ENCODE measurements around the gene DHRS3. TPM values are rescaled to one million over a fixed set of nuclear protein-coding genes. Genes with fewer than 3 reads are reported as not detected.

DHRS3 gene
- total and polyA plus RNA-seq, 2 of the 13 experiments (the other 11 are each of a cell fraction or from before 2014, with no cell fraction given) = 48.5 to 90.5 TPM

GRCh38 chr1:12528021-12528852 lies 89.8 kb downstream of the DHRS3 start (continued):
- TF ChIP-seq, protein P1, sequence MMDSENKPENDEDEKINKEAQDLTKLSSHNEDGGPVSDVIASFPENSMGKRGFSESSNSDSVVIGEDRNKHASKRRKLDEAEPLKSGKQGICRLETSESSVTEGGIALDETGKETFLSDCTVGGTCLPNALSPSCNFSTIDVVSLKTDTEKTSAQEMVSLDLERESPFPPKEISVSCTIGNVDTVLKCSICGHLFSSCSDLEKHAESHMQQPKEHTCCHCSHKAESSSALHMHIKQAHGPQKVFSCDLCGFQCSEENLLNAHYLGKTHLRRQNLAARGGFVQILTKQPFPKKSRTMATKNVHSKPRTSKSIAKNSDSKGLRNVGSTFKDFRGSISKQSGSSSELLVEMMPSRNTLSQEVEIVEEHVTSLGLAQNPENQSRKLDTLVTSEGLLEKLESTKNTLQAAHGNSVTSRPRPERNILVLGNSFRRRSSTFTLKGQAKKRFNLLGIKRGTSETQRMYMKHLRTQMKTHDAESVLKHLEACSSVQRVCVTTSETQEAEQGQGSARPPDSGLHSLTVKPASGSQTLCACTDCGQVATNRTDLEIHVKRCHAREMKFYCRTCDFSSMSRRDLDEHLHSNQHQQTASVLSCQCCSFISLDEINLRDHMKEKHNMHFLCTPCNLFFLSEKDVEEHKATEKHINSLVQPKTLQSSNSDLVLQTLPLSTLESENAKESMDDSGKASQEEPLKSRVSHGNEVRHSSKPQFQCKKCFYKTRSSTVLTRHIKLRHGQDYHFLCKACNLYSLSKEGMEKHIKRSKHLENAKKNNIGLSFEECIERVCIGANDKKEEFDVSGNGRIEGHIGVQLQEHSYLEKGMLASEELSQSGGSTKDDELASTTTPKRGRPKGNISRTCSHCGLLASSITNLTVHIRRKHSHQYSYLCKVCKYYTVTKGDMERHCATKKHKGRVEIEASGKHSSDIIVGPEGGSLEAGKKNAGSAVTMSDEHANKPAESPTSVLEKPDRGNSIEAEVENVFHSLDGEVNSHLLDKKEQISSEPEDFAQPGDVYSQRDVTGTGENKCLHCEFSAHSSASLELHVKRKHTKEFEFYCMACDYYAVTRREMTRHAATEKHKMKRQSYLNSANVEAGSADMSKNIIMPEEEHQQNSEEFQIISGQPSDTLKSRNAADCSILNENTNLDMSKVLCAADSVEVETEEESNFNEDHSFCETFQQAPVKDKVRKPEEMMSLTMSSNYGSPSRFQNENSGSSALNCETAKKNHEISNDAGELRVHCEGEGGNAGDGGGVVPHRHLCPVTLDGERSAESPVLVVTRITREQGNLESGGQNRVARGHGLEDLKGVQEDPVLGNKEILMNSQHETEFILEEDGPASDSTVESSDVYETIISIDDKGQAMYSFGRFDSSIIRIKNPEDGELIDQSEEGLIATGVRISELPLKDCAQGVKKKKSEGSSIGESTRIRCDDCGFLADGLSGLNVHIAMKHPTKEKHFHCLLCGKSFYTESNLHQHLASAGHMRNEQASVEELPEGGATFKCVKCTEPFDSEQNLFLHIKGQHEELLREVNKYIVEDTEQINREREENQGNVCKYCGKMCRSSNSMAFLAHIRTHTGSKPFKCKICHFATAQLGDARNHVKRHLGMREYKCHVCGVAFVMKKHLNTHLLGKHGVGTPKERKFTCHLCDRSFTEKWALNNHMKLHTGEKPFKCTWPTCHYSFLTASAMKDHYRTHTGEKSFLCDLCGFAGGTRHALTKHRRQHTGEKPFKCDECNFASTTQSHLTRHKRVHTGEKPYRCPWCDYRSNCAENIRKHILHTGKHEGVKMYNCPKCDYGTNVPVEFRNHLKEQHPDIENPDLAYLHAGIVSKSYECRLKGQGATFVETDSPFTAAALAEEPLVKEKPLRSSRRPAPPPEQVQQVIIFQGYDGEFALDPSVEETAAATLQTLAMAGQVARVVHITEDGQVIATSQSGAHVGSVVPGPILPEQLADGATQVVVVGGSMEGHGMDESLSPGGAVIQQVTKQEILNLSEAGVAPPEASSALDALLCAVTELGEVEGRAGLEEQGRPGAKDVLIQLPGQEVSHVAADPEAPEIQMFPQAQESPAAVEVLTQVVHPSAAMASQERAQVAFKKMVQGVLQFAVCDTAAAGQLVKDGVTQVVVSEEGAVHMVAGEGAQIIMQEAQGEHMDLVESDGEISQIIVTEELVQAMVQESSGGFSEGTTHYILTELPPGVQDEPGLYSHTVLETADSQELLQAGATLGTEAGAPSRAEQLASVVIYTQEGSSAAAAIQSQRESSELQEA (CRISPR knock-in tag; IDR thresholded peaks at IDR 0.05; ENCODE audit: not compliant biosample characterization) = no peak
- TF ChIP-seq, protein P2, sequence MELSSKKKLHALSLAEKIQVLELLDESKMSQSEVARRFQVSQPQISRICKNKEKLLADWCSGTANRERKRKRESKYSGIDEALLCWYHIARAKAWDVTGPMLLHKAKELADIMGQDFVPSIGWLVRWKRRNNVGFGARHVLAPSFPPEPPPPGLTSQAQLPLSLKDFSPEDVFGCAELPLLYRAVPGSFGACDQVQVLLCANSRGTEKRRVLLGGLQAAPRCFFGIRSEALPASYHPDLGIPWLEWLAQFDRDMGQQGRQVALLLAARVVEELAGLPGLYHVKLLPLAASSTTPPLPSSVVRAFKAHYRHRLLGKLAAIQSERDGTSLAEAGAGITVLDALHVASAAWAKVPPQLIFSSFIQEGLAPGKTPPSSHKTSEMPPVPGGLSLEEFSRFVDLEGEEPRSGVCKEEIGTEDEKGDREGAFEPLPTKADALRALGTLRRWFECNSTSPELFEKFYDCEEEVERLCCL (CRISPR knock-in tag; IDR thresholded peaks at IDR 0.05; ENCODE audit: borderline replicate concordance) = no peak; the same call in 1 of the 2 replicates
- TF ChIP-seq NCOR1 (IDR thresholded peaks at IDR 0.05; ENCODE audit: borderline replicate concordance, low read length) (peak; percentile 99), TBX2 (CRISPR knock-in tag; IDR thresholded peaks at IDR 0.05; ENCODE audit: borderline replicate concordance) (peak; percentile 91), FOSL1 (CRISPR knock-in tag; IDR thresholded peaks at IDR 0.05; ENCODE audit: borderline replicate concordance) (peak; percentile 89; the same call in 1 of the 2 replicates), GATAD2A (CRISPR knock-in tag; IDR thresholded peaks at IDR 0.05) (peak; percentile 99), HDAC2 (CRISPR knock-in tag; IDR thresholded peaks at IDR 0.05) (peak; percentile 99), ZNF468 (CRISPR knock-in tag; IDR thresholded peaks at IDR 0.05) (no peak), ZNF350 (CRISPR knock-in tag; IDR thresholded peaks at IDR 0.05; ENCODE audit: borderline replicate concordance, low read depth) (peak; percentile 85; the same call in 1 of the 2 replicates), REST (IDR thresholded peaks at IDR 0.05; ENCODE audit: borderline replicate concordance in 1 of 2, low read depth in 1 of 2, low read length in 2 of 2) (peak in 1 of 2 experiments; percentile 78; a peak in 2 of 4 replicates), ZNF224 (CRISPR knock-in tag; IDR thresholded peaks at IDR 0.05) (no peak), NR2F2 (IDR thresholded peaks at IDR 0.05; ENCODE audit: borderline replicate concordance, low read depth) (peak; percentile 85), ZBTB14 (CRISPR knock-in tag; IDR thresholded peaks at IDR 0.05) (no peak)
